ENCODE results near the gene FRY.

FRY gene

GRCh38 chr13:32201809-32202208, 170.2 kb downstream of the FRY start:
- H3K4me3 ChIP-seq (ENCODE audit: low read depth, low read length) = no peak overlapping the region
- no peak for DNase-seq (ENCODE audit: low read depth)

GRCh38 chr13:32202268-32202667, 170.7 kb downstream of the FRY start:
- H3K4me3 ChIP-seq (ENCODE audit: low read depth, low read length) = no peak overlapping the region

GRCh38 chr13:32203221-32203620, 171.6 kb downstream of the FRY start:
- no peak for DNase-seq (ENCODE audit: low read depth)

More at GRCh38 chr13:32202268-32202667, 170.7 kb downstream of the FRY start:
- DNase-seq (ENCODE audit: low read depth) = no peak

GRCh38 chr13:32203736-32204135, 172.2 kb downstream of the FRY start:
- no peak for DNase-seq (ENCODE audit: low read depth)
- H3K4me3 ChIP-seq (ENCODE audit: low read depth, low read length) = no peak overlapping the region

More at GRCh38 chr13:32203221-32203620, 171.6 kb downstream of the FRY start:
- no peak overlapping the region for H3K4me3 ChIP-seq (ENCODE audit: low read depth, low read length)

GRCh38 chr13:32205431-32206096, 174.0 kb downstream of the FRY start:
- H3K4me3 ChIP-seq (ENCODE audit: low read depth, low read length) = no peak overlapping the region
- no peak for DNase-seq (ENCODE audit: low read depth)

GRCh38 chr13:32206097-32206740, 174.6 kb downstream of the FRY start:
- no peak for DNase-seq (ENCODE audit: low read depth)
- H3K4me3 ChIP-seq (ENCODE audit: low read depth, low read length) = no peak overlapping the region

- no peak for DNase-seq (ENCODE audit: low read depth)
Observed at GRCh38 chr13:32208860-32209259, 177.3 kb downstream of the FRY start.

GRCh38 chr13:32209652-32210051, 178.1 kb downstream of the FRY start:
- no peak for DNase-seq (ENCODE audit: low read depth)

More at GRCh38 chr13:32208860-32209259, 177.3 kb downstream of the FRY start:
- H3K4me3 ChIP-seq (ENCODE audit: low read depth, low read length) = no peak overlapping the region

GRCh38 chr13:32210101-32210500, 178.5 kb downstream of the FRY start:
- no peak for DNase-seq (ENCODE audit: low read depth)
- no peak overlapping the region for H3K4me3 ChIP-seq (ENCODE audit: low read depth, low read length)

More at GRCh38 chr13:32209652-32210051, 178.1 kb downstream of the FRY start:
- no peak overlapping the region for H3K4me3 ChIP-seq (ENCODE audit: low read depth, low read length)

- peak; percentile 67 for DNase-seq (ENCODE audit: low read depth)
- H3K4me3 ChIP-seq (ENCODE audit: low read depth, low read length) = no peak overlapping the region
Observed at GRCh38 chr13:32211813-32212212, 180.2 kb downstream of the FRY start.

- DNase-seq (ENCODE audit: low read depth) = peak; percentile 30
- no peak overlapping the region for H3K4me3 ChIP-seq (ENCODE audit: low read depth, low read length)
Observed at GRCh38 chr13:32212421-32212820, 180.8 kb downstream of the FRY start.

- no peak for DNase-seq (ENCODE audit: low read depth)
- no peak overlapping the region for H3K4me3 ChIP-seq (ENCODE audit: low read depth, low read length)
Observed at GRCh38 chr13:32213626-32214025, 182.1 kb downstream of the FRY start.

- DNase-seq (ENCODE audit: low read depth) = no peak
- no peak overlapping the region for H3K4me3 ChIP-seq (ENCODE audit: low read depth, low read length)
Observed at GRCh38 chr13:32214071-32214470, 182.5 kb downstream of the FRY start.

- no peak overlapping the region for H3K4me3 ChIP-seq (ENCODE audit: low read depth, low read length)
- no peak for DNase-seq (ENCODE audit: low read depth)
Observed at GRCh38 chr13:32216281-32216680, 184.7 kb downstream of the FRY start.

GRCh38 chr13:32222046-32222676, 190.6 kb downstream of the FRY start:
- no peak for DNase-seq (ENCODE audit: low read depth)
- H3K4me3 ChIP-seq (ENCODE audit: low read depth, low read length) = no peak overlapping the region

- no peak overlapping the region for H3K4me3 ChIP-seq (ENCODE audit: low read depth, low read length)
- no peak for DNase-seq (ENCODE audit: low read depth)
Observed at GRCh38 chr13:32224916-32225315, 193.3 kb downstream of the FRY start.

GRCh38 chr13:32225481-32225931, 193.9 kb downstream of the FRY start:
- DNase-seq (ENCODE audit: low read depth) = peak; percentile 22
- H3K4me3 ChIP-seq (ENCODE audit: low read depth, low read length) = no peak overlapping the region

GRCh38 chr13:32228330-32229041, 196.9 kb downstream of the FRY start:
- H3K4me3 ChIP-seq (ENCODE audit: low read depth, low read length) = no peak overlapping the region
- no peak for DNase-seq (ENCODE audit: low read depth)

- DNase-seq (ENCODE audit: low read depth) = no peak
- H3K4me3 ChIP-seq (ENCODE audit: low read depth, low read length) = no peak overlapping the region
Observed at GRCh38 chr13:32229443-32229842, 197.9 kb downstream of the FRY start.

- no peak overlapping the region for H3K4me3 ChIP-seq (ENCODE audit: low read depth, low read length)
- no peak for DNase-seq (ENCODE audit: low read depth)
Observed at GRCh38 chr13:32232263-32232662, 200.7 kb downstream of the FRY start.

Measured in skeletal muscle cell (primary cell).